PC-9 (cell line): ENCODE measurements around the gene MXD1.

Experiments used
- CTCF ChIP-seq: fragments of 200-600 bp; sonication (generic); conservative IDR thresholded peaks from 2 replicates; pipeline ENCODE4 v1.6.1; 2017; ENCODE audit warnings: mixed run types, antibody characterized with exemption, mild to moderate bottlenecking, moderate library complexity
- EZH2 ChIP-seq: fragments of 200-600 bp; sonication (generic); IDR thresholded peaks from 2 replicates; pipeline ENCODE4 v1.8.0; 2017; ENCODE audit warnings: antibody characterized with exemption, low read depth

GRCh38 chr2:69954084-69954483 lies 39.2 kb downstream of the MXD1 start:
- no peak for TF ChIP-seq CTCF
- TF ChIP-seq EZH2: no peak
